ENCODE results near the gene NOP10.

DNA sequence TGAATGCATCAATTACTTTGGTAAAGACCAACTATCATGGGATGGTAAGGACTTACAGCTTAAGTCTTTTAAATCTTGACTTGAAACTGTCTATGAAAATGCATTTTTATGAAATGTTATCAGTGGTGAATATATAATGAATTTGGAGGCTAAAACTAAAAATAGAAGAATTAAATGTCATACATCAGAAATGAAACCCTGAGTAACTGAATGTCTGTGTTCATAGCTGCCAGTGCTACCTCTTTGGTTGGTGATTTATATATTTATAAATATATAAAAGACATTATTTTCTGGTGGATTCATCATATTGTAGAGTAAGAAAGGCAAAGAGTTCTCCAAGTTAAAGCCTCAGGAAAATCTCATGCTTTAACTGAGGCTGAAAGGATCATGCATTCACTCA lies 17.6 kb downstream of the NOP10 start:
- TF ChIP-seq CTCF (conservative IDR thresholded peaks at IDR 0.05) (no peak), EZH2 (IDR thresholded peaks at IDR 0.05; ENCODE audit: low read depth) (no peak)

Measured in PC-9 (cell line).